Measurements from ENCODE around the gene MYOZ1.
"Not testable (repeated sequence)": the region's sequence is repeated elsewhere in the genome, so short reads cannot be mapped to it uniquely, and the experiment has no call there.

Gene MYOZ1

GRCh38 chr10:73674546-73674945, 33.3 kb upstream of the MYOZ1 start:
- not testable (repeated sequence) for H4K8ac ChIP-seq (ENCODE audit: low read depth, low read length); H3K79me2 ChIP-seq (ENCODE audit: control insufficient read depth, insufficient read depth, low read length, poor library complexity); H2AK5ac ChIP-seq (ENCODE audit: low read length); H2BK120ac ChIP-seq (ENCODE audit: insufficient read depth, low read length, poor library complexity); H4K12ac ChIP-seq (ENCODE audit: low read depth, low read length); H3K4ac ChIP-seq (ENCODE audit: low read depth, low read length); H3K36me3 ChIP-seq (ENCODE audit: control insufficient read depth in 1 of 2, insufficient read depth in 2 of 2, low read length in 2 of 2); DNase-seq; H3K9ac ChIP-seq (ENCODE audit: low read length); H4K91ac ChIP-seq (ENCODE audit: low read depth, low read length); H3K9me3 ChIP-seq (ENCODE audit: insufficient read depth, low read depth, low read length); H3K4me3 ChIP-seq (ENCODE audit: low read depth, low read length); H3K14ac ChIP-seq (ENCODE audit: low read length); H3K23ac ChIP-seq (ENCODE audit: low read length); H3K27ac ChIP-seq (ENCODE audit: low read depth, low read length); H2AFZ ChIP-seq (ENCODE audit: insufficient read depth, low read length, poor library complexity); H3K4me2 ChIP-seq (ENCODE audit: low read length); H3K4me1 ChIP-seq (ENCODE audit: control insufficient read depth in 1 of 2, insufficient read depth in 2 of 2, low read length in 2 of 2); H3K79me1 ChIP-seq (ENCODE audit: low read length); H2BK12ac ChIP-seq (ENCODE audit: low read length); H2BK5ac ChIP-seq (ENCODE audit: low read depth, low read length, poor library complexity); H3K18ac ChIP-seq (ENCODE audit: low read length); H3K27me3 ChIP-seq (ENCODE audit: insufficient read depth, low read length)
- WGBS (ENCODE audit: extremely low coverage, insufficient coverage, insufficient read length): no CpG with 5 or more reads among the region's 20 CpGs

- H2AFZ ChIP-seq (ENCODE audit: insufficient read depth, low read length, poor library complexity); H3K18ac ChIP-seq (ENCODE audit: low read length); H4K8ac ChIP-seq (ENCODE audit: low read depth, low read length); H3K36me3 ChIP-seq (ENCODE audit: control insufficient read depth in 1 of 2, insufficient read depth in 2 of 2, low read length in 2 of 2); H2BK120ac ChIP-seq (ENCODE audit: insufficient read depth, low read length, poor library complexity); H3K27me3 ChIP-seq (ENCODE audit: insufficient read depth, low read length); H4K91ac ChIP-seq (ENCODE audit: low read depth, low read length); H3K9me3 ChIP-seq (ENCODE audit: insufficient read depth, low read depth, low read length); H3K4me3 ChIP-seq (ENCODE audit: low read depth, low read length); H3K14ac ChIP-seq (ENCODE audit: low read length); H3K79me1 ChIP-seq (ENCODE audit: low read length); H3K4me2 ChIP-seq (ENCODE audit: low read length); H3K23ac ChIP-seq (ENCODE audit: low read length); H4K12ac ChIP-seq (ENCODE audit: low read depth, low read length); H2BK5ac ChIP-seq (ENCODE audit: low read depth, low read length, poor library complexity); H2BK12ac ChIP-seq (ENCODE audit: low read length); DNase-seq; H3K4ac ChIP-seq (ENCODE audit: low read depth, low read length); H3K9ac ChIP-seq (ENCODE audit: low read length); H3K79me2 ChIP-seq (ENCODE audit: control insufficient read depth, insufficient read depth, low read length, poor library complexity); H3K27ac ChIP-seq (ENCODE audit: low read depth, low read length); H2AK5ac ChIP-seq (ENCODE audit: low read length); H3K4me1 ChIP-seq (ENCODE audit: control insufficient read depth in 1 of 2, insufficient read depth in 2 of 2, low read length in 2 of 2): not testable (repeated sequence)
- WGBS (ENCODE audit: extremely low coverage, insufficient coverage, insufficient read length): no CpG with 5 or more reads among the region's 4 CpGs
Observed at GRCh38 chr10:73668378-73668777, 27.1 kb upstream of the MYOZ1 start.

- H3K27ac ChIP-seq (ENCODE audit: low read depth, low read length); H4K8ac ChIP-seq (ENCODE audit: low read depth, low read length); H3K4me2 ChIP-seq (ENCODE audit: low read length); H3K9me3 ChIP-seq (ENCODE audit: insufficient read depth, low read depth, low read length); H3K79me2 ChIP-seq (ENCODE audit: control insufficient read depth, insufficient read depth, low read length, poor library complexity); H3K4ac ChIP-seq (ENCODE audit: low read depth, low read length); H3K79me1 ChIP-seq (ENCODE audit: low read length); H4K91ac ChIP-seq (ENCODE audit: low read depth, low read length); H3K36me3 ChIP-seq (ENCODE audit: control insufficient read depth in 1 of 2, insufficient read depth in 2 of 2, low read length in 2 of 2); H3K9ac ChIP-seq (ENCODE audit: low read length); H3K23ac ChIP-seq (ENCODE audit: low read length); H3K4me1 ChIP-seq (ENCODE audit: control insufficient read depth in 1 of 2, insufficient read depth in 2 of 2, low read length in 2 of 2); H3K18ac ChIP-seq (ENCODE audit: low read length); H3K27me3 ChIP-seq (ENCODE audit: insufficient read depth, low read length); H2AFZ ChIP-seq (ENCODE audit: insufficient read depth, low read length, poor library complexity); H2BK5ac ChIP-seq (ENCODE audit: low read depth, low read length, poor library complexity); H3K14ac ChIP-seq (ENCODE audit: low read length); H2BK12ac ChIP-seq (ENCODE audit: low read length); H2BK120ac ChIP-seq (ENCODE audit: insufficient read depth, low read length, poor library complexity); H3K4me3 ChIP-seq (ENCODE audit: low read depth, low read length); H2AK5ac ChIP-seq (ENCODE audit: low read length); H4K12ac ChIP-seq (ENCODE audit: low read depth, low read length): not testable (repeated sequence)
- no CpG with 5 or more reads among the region's 5 CpGs for WGBS (ENCODE audit: extremely low coverage, insufficient coverage, insufficient read length)
- DNase-seq: peak; percentile 57 to 91
Observed at GRCh38 chr10:73666153-73666809, 25.0 kb upstream of the MYOZ1 start.

GRCh38 chr10:73665581-73665980, 24.3 kb upstream of the MYOZ1 start:
- H4K8ac ChIP-seq (ENCODE audit: low read depth, low read length); H3K36me3 ChIP-seq (ENCODE audit: control insufficient read depth in 1 of 2, insufficient read depth in 2 of 2, low read length in 2 of 2); H3K4me3 ChIP-seq (ENCODE audit: low read depth, low read length); H3K4me2 ChIP-seq (ENCODE audit: low read length); H2BK5ac ChIP-seq (ENCODE audit: low read depth, low read length, poor library complexity); H4K12ac ChIP-seq (ENCODE audit: low read depth, low read length); H3K79me2 ChIP-seq (ENCODE audit: control insufficient read depth, insufficient read depth, low read length, poor library complexity); H4K91ac ChIP-seq (ENCODE audit: low read depth, low read length); H3K4me1 ChIP-seq (ENCODE audit: control insufficient read depth in 1 of 2, insufficient read depth in 2 of 2, low read length in 2 of 2); H3K18ac ChIP-seq (ENCODE audit: low read length); H3K23ac ChIP-seq (ENCODE audit: low read length); H3K9ac ChIP-seq (ENCODE audit: low read length); H3K27ac ChIP-seq (ENCODE audit: low read depth, low read length); DNase-seq; H2BK120ac ChIP-seq (ENCODE audit: insufficient read depth, low read length, poor library complexity); H3K27me3 ChIP-seq (ENCODE audit: insufficient read depth, low read length); H3K79me1 ChIP-seq (ENCODE audit: low read length); H3K4ac ChIP-seq (ENCODE audit: low read depth, low read length); H2BK12ac ChIP-seq (ENCODE audit: low read length); H3K14ac ChIP-seq (ENCODE audit: low read length); H2AK5ac ChIP-seq (ENCODE audit: low read length); H2AFZ ChIP-seq (ENCODE audit: insufficient read depth, low read length, poor library complexity); H3K9me3 ChIP-seq (ENCODE audit: insufficient read depth, low read depth, low read length): not testable (repeated sequence)
- no CpG with 5 or more reads among the region's 3 CpGs for WGBS (ENCODE audit: extremely low coverage, insufficient coverage, insufficient read length)

Data from trophoblast cell (in vitro differentiated cells and primary cell).